Endometrium (tissue), 2 donors: ENCODE results near the gene CCDC12.

Experiments used
- FAIRE-seq: peaks from 2 replicates; lab custom pipeline; 2012; peaks lifted over from hg19 to GRCh38; lab: Jason Lieb, UNC
- donor health status: control.
- donor health status: control.

The CCDC12 gene

DNA sequence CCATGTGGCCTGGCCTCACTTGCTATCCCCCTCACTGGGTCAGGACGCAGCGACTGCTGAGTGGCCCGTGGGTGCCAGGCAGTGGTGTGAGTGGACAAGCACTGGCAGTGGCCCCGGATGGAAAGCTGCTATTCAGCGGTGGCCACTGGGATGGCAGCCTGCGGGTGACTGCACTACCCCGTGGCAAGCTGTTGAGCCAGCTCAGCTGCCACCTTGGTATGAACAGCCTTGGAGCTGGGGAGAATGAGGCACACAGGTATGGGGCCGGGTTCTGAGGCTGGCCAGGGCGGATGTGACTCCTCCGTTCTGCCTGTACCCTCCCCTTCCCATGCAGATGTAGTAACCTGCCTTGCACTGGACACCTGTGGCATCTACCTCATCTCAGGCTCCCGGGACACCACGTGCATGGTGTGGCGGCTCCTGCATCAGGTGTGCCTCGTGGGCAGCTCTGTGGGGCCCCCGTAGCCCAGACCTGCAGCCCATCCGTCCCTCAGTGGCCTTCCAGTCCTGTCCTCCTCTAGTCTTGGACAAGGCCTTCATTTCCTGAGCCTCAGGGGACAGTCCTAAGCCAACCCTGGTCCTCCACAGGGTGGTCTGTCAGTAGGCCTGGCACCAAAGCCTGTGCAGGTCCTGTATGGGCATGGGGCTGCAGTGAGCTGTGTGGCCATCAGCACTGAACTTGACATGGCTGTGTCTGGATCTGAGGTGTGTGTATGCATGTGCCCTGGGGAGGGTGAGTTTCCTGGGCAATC is 31.1 kb upstream of the CCDC12 start:
- no peak for FAIRE-seq

DNA sequence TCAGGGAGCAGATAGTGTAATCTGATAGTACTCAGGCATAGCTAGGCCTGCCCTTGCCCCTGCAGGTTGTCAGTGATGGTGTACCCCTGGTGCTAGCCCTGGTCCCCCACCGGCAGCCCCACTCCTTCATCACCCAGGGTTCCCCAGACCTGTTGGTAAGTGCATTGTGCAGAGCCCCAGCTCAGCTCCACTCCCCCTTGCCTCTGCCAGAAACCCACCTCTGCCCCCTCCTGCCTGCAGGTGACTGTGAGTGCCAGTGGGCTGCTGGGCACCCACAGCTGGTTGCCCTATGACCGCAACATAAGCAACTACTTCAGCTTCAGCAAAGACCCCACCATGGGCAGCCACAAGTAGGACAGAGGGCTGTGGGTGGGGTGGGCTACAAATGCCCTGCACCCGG is 30.5 kb upstream of the CCDC12 start:
- no peak for FAIRE-seq

DNA sequence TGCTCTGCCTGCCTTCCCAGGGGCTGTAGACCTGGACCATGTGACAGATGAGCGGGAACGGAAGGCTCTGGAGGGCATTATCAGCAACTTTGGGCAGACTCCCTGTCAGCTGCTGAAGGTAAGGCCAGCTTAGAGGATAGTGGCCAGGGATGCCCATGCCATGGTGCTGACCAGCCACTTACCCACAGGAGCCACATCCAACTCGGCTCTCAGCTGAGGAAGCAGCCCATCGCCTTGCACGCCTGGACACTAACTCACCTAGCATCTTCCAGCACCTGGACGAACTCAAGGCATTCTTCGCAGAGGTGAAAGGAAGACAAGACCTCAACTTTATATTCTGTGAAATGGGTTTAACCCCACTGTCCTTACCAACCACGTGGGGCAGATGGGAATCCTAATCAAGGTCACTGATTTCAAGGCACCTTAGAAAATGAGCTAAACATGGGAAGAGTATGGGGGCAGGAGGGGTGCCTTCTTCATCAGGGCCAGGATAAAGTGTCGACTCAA is 29.7 kb upstream of the CCDC12 start:
- no peak for FAIRE-seq

DNA sequence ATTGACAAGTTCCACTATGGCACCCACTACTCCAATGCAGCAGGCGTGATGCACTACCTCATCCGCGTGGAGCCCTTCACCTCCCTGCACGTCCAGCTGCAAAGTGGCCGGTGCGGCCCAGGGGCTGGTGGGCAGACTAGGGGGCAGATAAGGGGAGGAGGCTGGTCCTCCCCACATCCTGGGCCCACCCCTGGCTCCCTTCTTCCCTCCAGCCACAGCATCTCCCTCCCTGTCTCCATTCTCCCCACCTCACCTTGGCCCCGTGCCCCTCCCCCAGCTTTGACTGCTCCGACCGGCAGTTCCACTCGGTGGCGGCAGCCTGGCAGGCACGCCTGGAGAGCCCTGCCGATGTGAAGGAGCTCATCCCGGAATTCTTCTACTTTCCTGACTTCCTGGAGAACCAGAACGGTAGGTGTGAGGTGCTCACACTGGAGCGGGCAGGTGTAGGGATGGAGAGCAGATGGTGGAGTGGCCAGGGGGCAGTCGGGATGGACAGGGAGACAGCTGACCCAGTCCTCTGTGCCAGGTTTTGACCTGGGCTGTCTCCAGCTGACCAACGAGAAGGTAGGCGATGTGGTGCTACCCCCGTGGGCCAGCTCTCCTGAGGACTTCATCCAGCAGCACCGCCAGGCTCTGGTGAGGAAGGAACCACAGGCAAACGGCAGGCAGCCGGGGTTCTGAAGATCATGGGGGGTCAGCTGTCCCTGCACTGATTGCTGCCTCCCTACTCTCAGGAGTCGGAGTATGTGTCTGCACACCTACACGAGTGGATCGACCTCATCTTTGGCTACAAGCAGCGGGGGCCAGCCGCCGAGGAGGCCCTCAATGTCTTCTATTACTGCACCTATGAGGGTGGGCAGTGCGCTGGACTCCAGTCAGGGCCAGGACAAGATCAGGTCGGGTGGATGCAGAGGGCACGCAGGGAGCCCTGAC is 28.9 kb upstream of the CCDC12 start:
- no peak for FAIRE-seq

DNA sequence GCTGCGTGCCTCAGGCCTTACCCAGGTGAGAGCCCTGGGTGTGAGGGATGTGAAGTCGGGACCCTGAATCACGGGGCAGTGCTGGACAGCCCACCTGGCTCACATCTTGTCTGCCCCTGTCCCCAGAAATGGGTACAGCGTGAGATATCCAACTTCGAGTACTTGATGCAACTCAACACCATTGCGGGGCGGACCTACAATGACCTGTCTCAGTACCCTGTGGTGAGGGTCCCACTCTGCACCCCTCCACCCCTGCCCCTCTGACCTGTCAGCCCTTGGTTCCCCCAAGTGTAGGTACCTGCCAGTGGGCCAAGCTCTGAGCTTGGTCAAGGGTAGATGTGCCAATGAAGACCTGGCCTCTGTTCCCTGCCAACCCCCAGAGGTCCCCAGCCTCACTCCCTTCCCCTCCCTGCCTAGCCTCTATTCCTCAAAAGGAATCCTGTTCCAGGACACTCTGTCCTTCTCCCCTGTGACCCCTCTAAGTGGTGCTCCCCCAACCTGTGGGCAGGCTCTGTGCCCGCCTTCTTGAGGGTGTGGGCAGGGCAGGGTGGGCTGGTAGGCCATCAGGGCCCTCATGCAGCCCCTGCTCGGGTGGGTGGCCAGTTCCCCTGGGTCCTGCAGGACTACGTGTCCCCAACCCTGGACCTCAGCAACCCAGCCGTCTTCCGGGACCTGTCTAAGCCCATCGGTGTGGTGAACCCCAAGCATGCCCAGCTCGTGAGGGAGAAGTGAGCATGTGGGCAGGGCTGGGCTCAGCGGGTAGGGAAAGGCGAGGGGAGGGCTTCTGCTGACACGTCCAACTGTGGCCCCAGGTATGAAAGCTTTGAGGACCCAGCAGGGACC is 28.0 kb upstream of the CCDC12 start:
- FAIRE-seq: no peak

DNA sequence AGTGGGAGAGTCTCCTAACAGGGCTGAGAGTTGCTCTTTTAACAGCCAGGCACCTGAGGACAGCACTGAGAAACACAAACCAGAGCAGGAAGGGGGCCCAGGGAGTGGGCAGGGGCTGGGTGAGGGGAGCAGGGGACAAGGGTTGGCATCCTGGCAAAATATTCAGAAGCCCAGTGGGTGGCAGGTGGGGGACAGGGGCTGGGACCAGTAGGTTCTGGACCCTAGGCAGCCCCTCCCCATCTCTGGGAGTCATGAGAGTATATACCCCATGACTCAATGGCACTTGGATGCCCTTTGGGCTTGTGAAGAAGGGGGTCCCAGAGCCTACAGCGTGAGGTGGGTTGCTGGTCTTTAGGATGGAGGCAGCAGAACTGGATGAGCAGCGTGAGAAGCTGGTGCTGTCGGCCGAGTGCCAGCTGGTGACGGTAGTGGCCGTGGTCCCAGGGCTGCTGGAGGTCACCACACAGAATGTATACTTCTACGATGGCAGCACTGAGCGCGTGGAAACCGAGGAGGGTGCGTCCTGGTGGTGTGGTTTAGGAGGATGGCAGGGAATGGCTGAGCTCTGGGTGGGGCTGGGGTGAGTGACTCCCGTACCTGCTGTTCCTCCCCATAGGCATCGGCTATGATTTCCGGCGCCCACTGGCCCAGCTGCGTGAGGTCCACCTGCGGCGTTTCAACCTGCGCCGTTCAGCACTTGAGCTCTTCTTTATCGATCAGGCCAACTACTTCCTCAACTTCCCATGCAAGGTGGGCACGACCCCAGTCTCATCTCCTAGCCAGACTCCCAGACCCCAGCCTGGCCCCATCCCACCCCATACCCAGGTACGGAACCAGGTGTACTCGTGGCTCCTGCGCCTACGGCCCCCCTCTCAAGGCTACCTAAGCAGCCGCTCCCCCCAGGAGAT is 27.2 kb upstream of the CCDC12 start:
- FAIRE-seq: no peak

DNA sequence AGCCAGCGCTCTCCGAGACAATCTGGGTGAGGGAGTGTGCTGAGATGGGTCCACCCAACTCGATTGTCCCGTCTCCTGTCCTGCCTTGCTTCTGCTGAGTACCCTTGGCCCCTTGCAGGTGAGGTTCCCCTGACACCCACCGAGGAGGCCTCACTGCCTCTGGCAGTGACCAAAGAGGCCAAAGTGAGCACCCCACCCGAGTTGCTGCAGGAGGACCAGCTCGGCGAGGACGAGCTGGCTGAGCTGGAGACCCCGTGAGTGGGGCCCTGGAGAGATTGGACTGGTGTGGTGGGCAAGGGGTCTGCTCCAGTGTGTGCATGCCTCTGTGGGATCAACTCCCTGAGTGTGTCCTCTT is 26.5 kb upstream of the CCDC12 start:
- FAIRE-seq: no peak

DNA sequence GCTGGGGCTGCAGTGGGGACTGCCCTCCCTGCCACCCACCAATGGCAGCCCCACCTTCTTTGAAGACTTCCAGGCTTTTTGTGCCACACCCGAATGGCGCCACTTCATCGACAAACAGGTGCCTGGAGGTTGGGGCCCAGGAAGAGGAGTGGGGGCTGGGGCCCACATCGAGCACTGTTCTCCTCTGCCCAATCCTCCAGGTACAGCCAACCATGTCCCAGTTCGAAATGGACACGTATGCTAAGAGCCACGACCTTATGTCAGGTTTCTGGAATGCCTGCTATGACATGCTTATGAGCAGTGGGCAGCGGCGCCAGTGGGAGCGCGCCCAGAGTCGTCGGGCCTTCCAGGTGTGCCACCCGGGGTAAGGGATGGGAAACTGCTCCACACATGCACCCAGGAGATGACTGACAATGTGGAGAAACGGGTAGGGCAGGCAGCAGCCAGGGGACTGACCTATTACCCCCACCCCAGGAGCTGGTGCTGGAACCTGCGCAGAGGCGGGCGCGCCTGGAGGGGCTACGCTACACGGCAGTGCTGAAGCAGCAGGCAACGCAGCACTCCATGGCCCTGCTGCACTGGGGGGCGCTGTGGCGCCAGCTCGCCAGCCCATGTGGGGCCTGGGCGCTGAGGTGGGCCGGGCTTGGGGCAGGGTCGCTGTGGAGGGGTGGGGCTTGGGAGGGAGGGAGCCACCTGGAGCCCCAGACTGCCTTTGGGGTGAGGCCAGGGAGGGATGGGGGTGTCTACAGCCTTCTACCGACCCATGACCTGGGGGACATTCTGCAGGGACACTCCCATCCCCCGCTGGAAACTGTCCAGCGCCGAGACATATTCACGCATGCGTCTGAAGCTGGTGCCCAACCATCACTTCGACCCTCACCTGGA is 25.9 kb upstream of the CCDC12 start:
- no peak for FAIRE-seq

DNA sequence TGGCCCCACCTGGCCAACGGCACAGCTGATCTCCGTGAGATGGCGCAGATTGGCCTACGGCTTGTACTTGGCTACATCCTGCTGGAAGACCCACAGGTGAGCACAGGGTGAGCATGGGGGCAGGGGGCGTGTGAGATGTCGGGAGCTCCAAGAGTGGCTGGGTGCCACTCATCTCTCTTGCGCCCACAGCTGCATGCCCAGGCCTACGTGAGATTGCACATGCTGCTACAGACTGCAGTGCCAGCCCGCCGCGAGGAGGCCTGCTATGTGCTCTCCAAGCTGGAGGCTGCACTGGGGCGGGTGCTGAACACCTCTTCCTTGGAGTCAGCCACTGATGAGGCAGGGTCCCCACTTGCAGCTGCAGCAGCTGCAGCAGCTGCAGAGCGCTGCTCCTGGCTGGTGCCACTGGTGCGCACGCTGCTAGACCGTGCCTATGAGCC is 25.2 kb upstream of the CCDC12 start:
- no peak for FAIRE-seq

DNA sequence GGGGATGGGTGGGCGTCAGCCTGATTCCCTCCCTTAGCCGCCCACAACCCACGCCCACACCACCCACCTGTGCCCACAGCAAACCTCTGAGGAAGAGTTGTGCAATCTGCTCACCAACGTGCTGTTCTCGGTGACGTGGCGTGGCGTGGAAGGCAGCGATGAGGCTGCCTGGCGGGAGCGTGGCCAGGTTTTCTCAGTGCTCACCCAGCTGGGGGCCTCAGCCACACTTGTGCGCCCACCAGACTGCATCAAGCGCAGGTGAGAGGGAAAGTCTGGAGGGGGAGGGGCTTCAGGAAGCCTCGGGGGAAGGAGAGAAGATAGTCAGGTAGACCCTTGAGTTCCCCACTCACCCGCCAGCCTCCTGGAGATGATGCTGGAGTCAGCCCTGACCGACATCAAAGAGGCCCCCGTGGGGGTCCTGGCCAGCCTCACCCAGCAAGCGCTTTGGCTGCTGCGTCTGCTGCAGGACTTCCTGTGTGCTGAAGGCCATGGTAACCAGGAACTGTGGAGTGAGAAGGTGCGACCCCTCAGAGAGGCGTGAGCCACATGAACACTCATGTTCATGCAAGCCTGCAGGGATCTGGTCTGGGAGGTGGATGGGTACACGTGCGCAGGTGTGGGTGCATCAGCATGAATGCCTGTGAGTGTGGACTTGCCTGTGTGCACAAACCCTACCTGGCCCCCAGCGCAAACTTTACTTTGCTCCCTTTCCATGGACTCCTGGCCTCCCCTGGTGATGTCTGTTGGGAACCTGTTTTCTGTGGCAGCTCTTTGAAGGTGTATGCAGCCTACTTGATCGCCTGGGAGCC is 24.6 kb upstream of the CCDC12 start:
- FAIRE-seq: no peak

DNA sequence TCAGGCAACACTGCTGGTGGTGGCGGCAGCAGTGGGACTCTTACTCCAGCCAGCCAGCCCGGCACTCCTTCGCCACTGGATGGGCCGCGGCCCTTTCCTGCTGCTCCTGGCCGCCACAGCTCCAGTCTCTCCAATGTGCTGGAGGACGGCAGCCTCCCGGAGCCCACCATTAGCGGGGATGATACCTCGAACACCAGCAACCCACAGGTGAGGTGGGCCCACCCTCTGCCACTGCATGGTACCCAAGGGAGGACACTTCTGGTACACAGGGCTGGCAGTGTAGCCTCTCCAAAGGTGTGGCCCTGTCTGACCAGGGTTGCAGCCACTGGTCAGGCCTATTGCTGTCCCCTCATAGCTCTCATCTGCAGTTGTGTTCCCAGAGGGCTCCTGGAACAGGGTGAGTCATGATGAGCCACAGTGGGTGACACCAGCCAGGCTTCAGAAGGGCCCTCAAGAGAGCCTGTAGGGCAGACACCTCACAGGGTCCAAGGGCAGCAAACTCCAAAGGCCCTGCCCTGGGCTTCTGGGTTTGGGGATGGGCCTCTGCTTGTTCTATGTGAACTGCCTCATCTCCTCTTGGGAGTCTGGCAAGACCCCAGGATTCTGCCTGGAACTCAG is 23.8 kb upstream of the CCDC12 start:
- no peak for FAIRE-seq

DNA sequence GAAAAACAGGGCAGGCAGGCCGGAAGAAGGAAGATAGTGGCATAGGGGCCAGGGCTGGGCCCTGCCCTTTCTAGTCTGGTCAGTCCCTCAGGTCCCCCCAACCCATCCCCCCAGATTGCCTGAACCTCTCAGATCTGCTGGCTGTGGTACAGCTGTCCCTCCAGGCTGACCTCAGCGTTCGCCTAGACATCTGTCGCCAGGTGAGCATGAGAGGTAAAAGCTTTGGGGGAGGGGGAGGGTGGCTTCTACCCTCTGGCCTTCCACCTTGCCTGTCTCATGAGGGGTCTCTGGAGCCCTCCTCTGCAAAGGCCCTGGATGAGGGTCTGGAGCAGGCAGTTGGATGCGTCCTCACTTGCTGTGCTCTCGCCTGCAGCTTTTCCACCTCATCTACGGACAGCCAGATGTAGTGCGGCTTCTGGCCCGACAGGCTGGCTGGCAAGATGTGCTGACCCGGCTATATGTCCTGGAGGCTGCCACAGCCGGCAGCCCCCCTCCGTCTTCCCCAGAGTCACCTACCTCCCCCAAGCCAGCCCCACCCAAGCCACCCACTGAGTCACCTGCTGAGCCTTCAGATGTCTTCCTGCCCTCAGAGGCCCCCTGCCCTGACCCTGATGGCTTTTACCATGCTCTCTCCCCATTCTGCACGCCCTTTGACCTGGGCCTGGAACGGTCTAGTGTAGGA is 23.1 kb upstream of the CCDC12 start:
- no peak for FAIRE-seq

DNA sequence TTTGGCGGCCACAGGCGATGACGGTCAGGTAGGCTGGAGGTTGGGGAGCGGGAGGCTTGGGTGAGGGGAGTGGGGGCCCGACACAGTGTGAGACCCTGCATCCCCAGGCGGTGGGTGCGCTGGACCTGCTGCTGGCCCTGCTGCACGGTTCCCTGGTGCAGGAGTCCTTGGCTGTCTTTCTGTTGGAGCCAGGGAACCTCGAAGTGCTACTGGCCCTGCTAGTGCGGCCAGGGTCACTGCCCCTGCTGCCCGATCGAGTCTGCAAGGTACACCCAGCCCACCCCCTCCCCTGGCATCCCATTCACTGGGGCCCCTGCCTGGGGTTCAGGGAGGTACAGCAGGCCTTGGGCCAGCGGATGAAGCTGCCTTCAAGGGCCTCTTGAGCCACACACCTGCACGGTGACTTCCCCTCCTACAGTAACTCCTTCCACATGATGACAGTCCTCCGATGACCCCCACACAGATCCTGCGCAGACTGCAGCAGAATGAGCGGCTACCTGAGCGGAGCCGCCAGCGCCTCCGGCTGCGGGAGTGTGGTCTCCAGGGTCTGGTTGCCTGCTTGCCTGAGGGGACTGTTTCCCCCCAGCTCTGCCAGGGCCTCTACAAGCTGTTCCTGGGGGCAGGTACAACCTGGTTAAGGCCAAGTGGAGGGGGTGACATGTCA is 22.4 kb upstream of the CCDC12 start:
- FAIRE-seq: no peak

DNA sequence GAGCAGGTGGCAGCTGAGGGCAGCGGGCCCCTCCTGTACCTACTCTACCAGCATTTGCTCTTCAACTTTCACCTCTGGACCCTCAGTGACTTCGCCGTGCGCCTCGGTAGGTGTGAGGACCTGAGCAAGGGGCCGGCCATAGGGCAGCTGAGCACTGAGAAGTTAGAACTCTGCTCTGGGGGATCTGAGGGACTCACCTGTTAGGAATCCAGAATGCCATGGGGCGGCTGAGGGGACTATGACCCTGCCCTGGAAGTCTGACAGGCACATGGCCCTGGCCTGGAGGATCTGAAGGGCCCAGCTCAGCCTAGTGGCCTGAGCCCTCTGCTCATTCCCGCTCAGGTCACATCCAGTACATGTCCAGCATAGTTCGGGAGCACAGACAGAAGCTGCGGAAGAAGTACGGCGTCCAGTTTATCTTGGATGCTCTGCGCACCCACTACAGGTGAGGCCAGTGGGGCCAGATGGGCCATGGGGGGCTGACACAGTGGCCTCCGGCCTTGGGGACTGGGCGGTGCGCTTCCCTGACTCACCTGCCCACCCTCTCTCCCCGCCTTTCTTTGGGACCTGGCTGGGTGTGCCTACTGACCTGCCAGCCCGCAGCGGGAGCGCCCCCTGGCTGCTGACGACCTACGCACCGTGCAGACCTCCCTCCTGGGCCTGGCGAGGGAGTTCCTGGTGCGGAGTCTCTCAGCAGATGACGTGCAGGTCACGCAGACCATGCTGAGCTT is 21.7 kb upstream of the CCDC12 start:
- no peak for FAIRE-seq

DNA sequence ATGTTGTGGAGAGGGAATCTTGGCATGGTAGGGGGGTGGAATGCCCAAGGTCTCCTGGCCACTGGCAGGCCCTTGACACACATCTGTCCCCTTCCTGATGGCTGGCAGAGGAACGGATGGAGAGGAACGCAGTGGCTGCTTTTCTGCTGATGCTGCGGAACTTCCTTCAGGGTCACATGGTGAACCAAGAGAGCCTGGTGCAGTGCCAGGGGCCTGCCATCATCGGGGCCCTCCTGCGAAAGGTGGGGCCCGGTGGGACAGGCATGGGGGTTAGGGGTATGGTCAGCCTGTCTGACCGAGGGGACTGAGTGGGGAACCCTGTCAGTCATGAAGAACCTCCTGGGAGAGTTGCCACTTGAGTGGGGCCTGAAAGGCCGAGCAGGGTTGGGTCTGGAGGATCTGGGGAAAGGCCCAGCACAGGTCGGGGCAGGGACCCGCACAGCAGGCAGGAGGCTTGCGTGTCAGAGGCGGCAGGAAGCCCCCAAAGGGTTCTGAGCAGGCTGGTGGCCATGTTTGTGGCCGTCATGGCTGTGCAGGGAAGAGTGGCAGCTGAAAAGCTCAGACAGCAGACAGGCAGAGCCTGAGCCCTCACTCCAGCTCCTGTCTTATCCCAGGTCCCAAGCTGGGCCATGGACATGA is 21.0 kb upstream of the CCDC12 start:
- FAIRE-seq: no peak

DNA sequence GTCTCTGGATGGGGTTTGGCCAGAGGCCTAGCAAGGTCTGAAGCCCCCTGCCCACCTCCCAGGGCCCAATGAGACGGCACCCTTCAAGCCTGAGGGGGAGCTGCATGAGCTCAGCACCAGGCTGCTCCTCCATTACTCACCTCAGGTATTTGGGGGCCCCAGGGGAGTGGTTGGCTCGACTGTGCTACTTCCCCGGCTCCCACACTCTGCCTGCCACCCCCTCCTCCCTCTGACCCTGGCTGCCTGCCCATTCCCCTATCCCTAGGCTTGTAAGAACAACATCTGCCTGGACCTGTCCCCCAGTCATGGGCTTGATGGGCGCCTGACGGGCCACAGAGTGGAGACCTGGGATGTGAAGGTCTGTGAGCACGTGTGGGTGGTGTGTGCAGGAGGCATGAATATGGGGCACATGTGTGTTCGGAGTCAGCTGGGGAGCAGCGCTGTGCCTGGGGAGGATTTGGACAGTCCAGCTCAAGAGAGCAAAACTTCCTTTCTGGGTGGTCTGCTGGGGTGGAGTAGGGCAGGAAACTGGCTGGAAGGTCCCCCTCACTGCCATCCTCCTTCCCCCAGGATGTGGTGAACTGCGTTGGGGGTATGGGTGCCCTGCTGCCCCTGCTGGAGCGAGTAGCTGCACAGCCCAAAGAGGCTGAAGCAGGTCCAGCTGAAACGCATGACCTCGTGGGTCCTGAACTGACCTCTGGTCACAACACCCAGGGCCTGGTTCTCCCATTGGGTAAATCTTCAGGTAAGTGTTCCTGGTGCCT is 20.3 kb upstream of the CCDC12 start:
- no peak for FAIRE-seq
